ENCODE results near the gene KDF1. TPM values are rescaled to one million over a fixed set of nuclear protein-coding genes. Genes with fewer than 3 reads are reported as not detected.

Gene KDF1
- total RNA-seq, 2 experiments from 2014 or later: 0.95 to 1.2 TPM

DNA sequence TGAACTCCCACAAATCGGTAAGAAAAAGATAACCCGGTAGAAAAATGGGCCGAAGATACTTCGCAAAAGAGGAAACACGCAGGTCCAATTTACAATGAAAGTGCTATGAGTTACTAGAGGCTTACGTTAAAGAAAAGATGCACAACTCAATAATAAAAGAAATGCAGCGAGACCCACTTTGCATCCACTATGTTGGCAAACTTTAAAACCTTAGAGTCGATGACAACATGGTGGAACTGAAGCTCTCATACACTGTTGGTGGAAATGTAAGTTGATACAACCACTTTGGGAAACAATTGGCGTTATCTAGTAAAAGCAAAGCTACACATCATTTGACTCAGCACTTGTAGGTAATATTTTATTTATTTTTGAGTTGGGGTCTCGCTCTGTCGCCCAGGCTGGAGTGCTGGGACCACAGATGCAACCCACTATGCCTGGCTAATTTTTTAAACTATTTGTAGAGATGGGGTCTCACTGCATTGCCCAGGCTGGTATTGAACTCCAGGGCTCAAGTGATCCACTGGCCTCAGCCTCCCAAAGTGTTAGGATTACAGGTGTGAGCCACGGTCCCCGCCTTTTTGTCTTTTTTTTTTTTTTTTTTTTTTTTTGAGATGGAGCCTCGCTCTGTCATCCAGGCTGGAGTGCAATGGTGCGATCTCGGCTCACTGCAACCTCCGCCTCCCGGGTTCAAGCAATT, 59.3 kb downstream of the KDF1 start:
- peak overlapping the region; percentile 98 for H3K4me3 Mint-ChIP-seq
- peak overlapping the region; percentile 93 for H3K27ac Mint-ChIP-seq
- H3K9me3 Mint-ChIP-seq: no peaks in the 10 kb centered on the region
- ATAC-seq (ENCODE audit: poor library complexity) (no peak), DNase-seq (no peak)
- H3K27me3 Mint-ChIP-seq: no peaks in the 10 kb centered on the region
- no peaks in the 10 kb centered on the region for H3K27me3 ChIP-seq (ENCODE audit: control insufficient read depth in 1 of 2, insufficient read depth in 2 of 2, low read length in 2 of 2)
- H3K4me3 ChIP-seq (ENCODE audit: low read length): peak overlapping the region; percentile 98
- H3K36me3 ChIP-seq (ENCODE audit: insufficient read depth, low read length): peaks cover 21% of the 10 kb centered on the region
- intact Hi-C loops (cut with DNase I, micrococcal nuclease): loop anchor here in 1 of 2 experiments (1.0 kb wide), 1 partner anchor 21 kb away; no protein-coding TSS in a partner anchor
- H3K4me1 Mint-ChIP-seq (ENCODE audit: low read depth): peaks cover 31% of the 10 kb centered on the region
- H3K9me3 ChIP-seq (ENCODE audit: control insufficient read depth in 1 of 2, insufficient read depth in 1 of 2, low read length in 2 of 2): no peaks in the 10 kb centered on the region
- POLR2A ChIA-PET: interaction anchor here (0.7 to 3.7 kb wide), 23 partner anchors 8 to 1742 kb away, joined by 3 to 82 read pairs (median 5); partner anchors contain the start of genes DHDDS, FAM76A, GPN2 and HMGN2
- H3K27ac ChIP-seq (ENCODE audit: low read depth in 1 of 2, low read length in 2 of 2): peak overlapping the region; percentile 82 to 94
- CTCF ChIA-PET: interaction anchor here (0.5 to 1.0 kb wide), 2 partner anchors 18 to 96 kb away, joined by 3 read pairs; no protein-coding TSS in a partner anchor
- TF ChIP-seq, protein P1, sequence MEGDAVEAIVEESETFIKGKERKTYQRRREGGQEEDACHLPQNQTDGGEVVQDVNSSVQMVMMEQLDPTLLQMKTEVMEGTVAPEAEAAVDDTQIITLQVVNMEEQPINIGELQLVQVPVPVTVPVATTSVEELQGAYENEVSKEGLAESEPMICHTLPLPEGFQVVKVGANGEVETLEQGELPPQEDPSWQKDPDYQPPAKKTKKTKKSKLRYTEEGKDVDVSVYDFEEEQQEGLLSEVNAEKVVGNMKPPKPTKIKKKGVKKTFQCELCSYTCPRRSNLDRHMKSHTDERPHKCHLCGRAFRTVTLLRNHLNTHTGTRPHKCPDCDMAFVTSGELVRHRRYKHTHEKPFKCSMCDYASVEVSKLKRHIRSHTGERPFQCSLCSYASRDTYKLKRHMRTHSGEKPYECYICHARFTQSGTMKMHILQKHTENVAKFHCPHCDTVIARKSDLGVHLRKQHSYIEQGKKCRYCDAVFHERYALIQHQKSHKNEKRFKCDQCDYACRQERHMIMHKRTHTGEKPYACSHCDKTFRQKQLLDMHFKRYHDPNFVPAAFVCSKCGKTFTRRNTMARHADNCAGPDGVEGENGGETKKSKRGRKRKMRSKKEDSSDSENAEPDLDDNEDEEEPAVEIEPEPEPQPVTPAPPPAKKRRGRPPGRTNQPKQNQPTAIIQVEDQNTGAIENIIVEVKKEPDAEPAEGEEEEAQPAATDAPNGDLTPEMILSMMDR (IDR thresholded peaks at IDR 0.05): no peak
- peaks cover 37% of the 10 kb centered on the region for H3K36me3 Mint-ChIP-seq (ENCODE audit: low read depth)
- peaks cover 29% of the 10 kb centered on the region for H3K4me1 ChIP-seq (ENCODE audit: insufficient read depth, low read length)

DNA sequence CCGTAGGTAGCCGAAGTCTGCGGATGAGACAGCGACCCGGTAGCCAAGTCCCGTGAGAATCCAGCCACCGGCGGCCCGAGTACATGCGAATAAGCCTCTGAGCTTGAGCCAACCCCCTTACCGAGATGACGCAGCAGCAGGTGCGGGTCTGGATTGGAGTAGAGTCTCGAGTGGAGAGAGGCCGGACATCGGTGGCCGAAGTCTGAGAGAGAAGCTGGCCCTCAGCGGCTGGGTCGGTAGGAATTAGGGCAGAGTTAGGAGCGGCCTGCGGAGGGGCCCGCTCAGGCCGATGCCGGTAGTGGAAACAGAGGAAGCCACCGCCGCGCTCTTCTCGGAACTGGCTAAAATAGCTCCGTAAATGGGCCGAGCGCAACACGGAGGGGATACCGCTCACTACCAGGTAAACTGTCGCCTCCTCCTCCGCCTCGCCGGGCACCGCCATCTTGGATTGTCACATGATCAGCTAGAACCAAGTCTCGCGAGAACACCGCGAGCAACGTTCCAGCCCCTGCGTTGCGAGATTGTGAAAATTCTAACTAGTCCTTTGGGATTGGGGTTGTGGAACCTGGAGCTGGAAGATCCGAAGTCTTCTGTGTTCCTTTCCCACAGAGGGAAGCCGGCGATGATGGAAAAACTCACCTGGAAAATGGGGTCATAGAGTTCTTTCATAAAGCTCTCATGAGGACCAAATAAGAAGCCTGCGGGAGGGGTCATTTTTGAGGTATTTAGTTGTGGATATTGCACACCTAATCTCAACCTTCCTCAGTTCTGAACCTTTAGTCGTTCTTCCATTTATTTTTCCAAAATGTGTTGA, 60.1 kb downstream of the KDF1 start, which contains the start of gene GPATCH3:
Gene GPATCH3 (minus strand): TSS at position 467 of the 814 bp plus-strand sequence. CDS start 25 bp downstream, at position 442.
- Mint-ChIP-seq H3K27ac (peak within 1 kb of the TSS; percentile 93), H3K9me3 (no peaks in the 10 kb centered on the region), H3K36me3 (ENCODE audit: low read depth) (peaks cover 43% of the 10 kb centered on the region), H3K4me1 (ENCODE audit: low read depth) (peaks cover 31% of the 10 kb centered on the region), H3K27me3 (no peaks in the 10 kb centered on the region), H3K4me3 (peak within 1 kb of the TSS; percentile 98)
- Histone ChIP-seq H3K27ac (ENCODE audit: low read depth in 1 of 2, low read length in 2 of 2) (peak within 1 kb of the TSS; percentile 82 to 94), H3K4me3 (ENCODE audit: low read length) (peak within 1 kb of the TSS; percentile 98), H3K9me3 (ENCODE audit: control insufficient read depth in 1 of 2, insufficient read depth in 1 of 2, low read length in 2 of 2) (no peaks in the 10 kb centered on the region), H3K27me3 (ENCODE audit: control insufficient read depth in 1 of 2, insufficient read depth in 2 of 2, low read length in 2 of 2) (no peaks in the 10 kb centered on the region), H3K36me3 (ENCODE audit: insufficient read depth, low read length) (peaks cover 28% of the 10 kb centered on the region), H3K4me1 (ENCODE audit: insufficient read depth, low read length) (peaks cover 29% of the 10 kb centered on the region)
- peak; percentile 94 for ATAC-seq (ENCODE audit: poor library complexity)
- CTCF ChIA-PET: interaction anchor here (0.5 to 1.7 kb wide), 4 partner anchors 10 to 97 kb away, joined by 3 to 4 read pairs (median 3); partner anchors contain the start of genes GPN2 and KDF1
- POLR2A ChIA-PET: interaction anchor here (0.7 to 3.7 kb wide), 25 partner anchors 9 to 1743 kb away, joined by 3 to 82 read pairs (median 4); partner anchors contain the start of genes DHDDS, FAM76A, GPN2 and HMGN2
- TF ChIP-seq, protein P1 (IDR thresholded peaks at IDR 0.05): no peak
- DNase-seq: peak; percentile 78 to 95 (median 86)
- intact Hi-C loops (cut with DNase I, micrococcal nuclease): loop anchor here in 1 of 2 experiments (1.0 kb wide), 1 partner anchor 22 kb away; no protein-coding TSS in a partner anchor

Other genes with a start within 250 kb of the KDF1 start
- 1 to 10 TPM; 3.8 to 4.7 TPM for gene PIGV, start 172.5 kb downstream of the KDF1 start, total RNA-seq
- gene ZDHHC18, start 133.8 kb downstream of the KDF1 start, total RNA-seq: 10 to 100 TPM; 46.2 to 48.0 TPM
- gene SFN, start 97.3 kb downstream of the KDF1 start, total RNA-seq: 1 to 10 TPM; 1.2 to 2.0 TPM
- 10 to 100 TPM; 42.0 to 44.4 TPM for gene GPN2, start 70.2 kb downstream of the KDF1 start, total RNA-seq
- gene GPATCH3, start 60.0 kb downstream of the KDF1 start, total RNA-seq: 10 to 100 TPM; 30.2 to 32.4 TPM
- gene NR0B2, start 46.5 kb downstream of the KDF1 start, total RNA-seq: not detected
- gene NUDC, start 38.7 kb downstream of the KDF1 start, total RNA-seq: 10 to 100 TPM; 43.0 to 44.6 TPM
- gene TRNP1, start 33.2 kb upstream of the KDF1 start, total RNA-seq: under 1 TPM; 0.19 to 0.20 TPM
- gene TENT5B, start 52.4 kb upstream of the KDF1 start, total RNA-seq: not detected
- 10 to 100 TPM; 14.2 to 19.0 TPM for gene SLC9A1, start 194.7 kb upstream of the KDF1 start, total RNA-seq